Fibroblast of pulmonary artery (primary cell): ENCODE measurements around the gene ORC5.

Source experiments
- DNase-seq: peaks from one replicate; pipeline ENCODE4 v3.0.0-alpha.2; 2010; ENCODE audit warnings: low read depth
- H3K4me3 ChIP-seq: replicated peaks from 2 replicates; pipeline ENCODE4 v1.5.1; 2011; ENCODE audit warnings: low read depth, mild to moderate bottlenecking, control low read depth, low read length, moderate library complexity
- TF ChIP-seq, protein P1 (sequence below): IDR thresholded peaks from 2 replicates; pipeline ENCODE4 v1.5.1; 2011; ENCODE audit warnings: mild to moderate bottlenecking, control low read depth, low read length, inconsistent platforms; ENCODE audit errors: missing control alignments

The ORC5 gene

DNA sequence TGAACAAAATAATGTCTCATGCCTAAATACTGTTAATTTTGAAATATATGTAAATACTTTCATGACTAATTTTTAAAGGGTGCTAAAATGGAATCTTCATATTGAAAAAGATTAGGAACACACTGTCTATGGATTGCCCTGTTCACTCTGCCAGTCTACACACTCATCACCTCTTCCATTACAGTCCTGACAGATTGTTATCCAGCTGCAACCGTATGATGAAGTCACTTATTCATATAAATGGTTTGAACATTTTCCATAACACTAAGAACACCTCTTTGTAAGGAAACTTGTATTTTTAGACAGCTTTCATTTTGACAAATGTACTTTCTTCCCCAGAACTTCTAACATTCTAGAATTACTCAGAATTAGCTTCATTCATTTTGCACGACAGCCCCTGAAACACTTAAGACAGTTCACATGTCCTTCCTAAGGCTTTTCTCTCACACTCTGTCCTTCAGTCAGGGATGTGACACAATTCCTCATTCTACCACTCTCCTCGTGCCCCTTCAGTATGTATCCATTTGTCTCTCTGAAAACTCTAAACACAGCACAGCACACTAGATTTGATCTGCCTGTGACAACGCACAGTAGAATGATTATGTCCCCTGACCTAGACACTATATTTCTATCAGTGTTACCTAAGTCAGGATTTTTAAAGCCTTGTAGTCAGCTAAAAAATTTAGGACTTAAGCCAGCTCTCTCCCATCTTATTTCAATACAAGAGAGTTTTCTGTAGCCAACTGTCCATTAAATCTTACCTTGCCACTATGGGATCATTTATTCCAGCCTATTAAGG is 71.9 kb downstream of the ORC5 start:
- no peak for DNase-seq
- TF ChIP-seq, protein P1, sequence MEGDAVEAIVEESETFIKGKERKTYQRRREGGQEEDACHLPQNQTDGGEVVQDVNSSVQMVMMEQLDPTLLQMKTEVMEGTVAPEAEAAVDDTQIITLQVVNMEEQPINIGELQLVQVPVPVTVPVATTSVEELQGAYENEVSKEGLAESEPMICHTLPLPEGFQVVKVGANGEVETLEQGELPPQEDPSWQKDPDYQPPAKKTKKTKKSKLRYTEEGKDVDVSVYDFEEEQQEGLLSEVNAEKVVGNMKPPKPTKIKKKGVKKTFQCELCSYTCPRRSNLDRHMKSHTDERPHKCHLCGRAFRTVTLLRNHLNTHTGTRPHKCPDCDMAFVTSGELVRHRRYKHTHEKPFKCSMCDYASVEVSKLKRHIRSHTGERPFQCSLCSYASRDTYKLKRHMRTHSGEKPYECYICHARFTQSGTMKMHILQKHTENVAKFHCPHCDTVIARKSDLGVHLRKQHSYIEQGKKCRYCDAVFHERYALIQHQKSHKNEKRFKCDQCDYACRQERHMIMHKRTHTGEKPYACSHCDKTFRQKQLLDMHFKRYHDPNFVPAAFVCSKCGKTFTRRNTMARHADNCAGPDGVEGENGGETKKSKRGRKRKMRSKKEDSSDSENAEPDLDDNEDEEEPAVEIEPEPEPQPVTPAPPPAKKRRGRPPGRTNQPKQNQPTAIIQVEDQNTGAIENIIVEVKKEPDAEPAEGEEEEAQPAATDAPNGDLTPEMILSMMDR = no peak
- H3K4me3 ChIP-seq = no peak overlapping the region

DNA sequence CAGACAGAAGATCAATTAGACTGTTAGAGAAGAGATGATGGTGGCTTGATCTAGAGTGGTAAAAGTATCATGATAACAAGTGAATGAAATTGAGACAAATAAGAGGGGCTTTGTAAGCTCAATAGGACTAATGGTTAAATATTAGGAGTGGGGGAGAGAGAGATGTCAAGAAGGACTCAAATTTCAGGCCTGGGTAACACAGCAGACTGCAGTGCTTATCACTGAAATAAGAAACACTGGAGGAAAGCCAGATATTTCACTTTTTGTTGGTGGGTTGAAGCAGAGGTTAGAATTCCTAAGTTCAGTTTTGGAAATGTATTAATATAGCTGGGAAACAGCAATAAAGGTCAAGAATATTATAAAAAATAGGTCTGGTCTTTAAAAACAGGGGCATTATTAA is 74.6 kb downstream of the ORC5 start:
- H3K4me3 ChIP-seq = no peak overlapping the region
- TF ChIP-seq, protein P1 = no peak
- no peak for DNase-seq

DNA sequence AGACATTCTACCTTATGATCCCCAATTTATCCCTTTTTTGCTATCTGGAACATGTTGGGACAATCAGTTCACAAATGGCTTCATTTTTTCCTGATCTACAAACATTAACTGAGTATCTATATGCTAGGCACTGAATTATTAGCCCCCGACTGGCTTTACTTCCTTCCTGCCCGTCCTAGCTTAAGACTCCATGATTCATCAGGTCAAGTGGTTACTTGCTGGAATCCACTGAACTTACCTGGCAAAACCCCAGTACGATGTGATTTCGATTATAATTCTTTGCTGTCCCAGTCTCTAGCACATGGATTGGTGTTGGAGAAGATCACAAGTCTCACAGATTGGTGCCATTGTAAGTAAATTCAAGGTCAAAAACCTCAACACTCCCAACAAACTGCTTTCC is 77.1 kb downstream of the ORC5 start:
- DNase-seq = no peak
- TF ChIP-seq, protein P1 = no peak
- H3K4me3 ChIP-seq = no peak overlapping the region

DNA sequence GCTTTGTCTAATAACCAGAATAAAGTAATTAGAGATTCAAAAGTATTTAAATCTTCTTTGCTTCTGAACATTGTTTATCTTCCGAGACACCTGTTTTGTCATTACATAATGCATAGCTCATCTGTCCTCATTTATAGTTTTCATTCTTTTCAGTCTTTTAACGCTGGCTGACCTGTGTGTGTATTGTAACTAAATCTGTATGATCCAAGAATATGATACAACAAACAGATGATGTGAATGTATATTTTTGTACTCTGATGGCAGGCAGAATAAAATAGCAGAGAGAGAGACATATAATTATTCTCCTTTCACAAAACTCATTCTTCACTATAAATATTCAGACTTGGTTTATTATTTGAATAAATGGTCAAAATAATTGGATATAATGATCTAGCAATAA is 80.6 kb downstream of the ORC5 start:
- TF ChIP-seq, protein P1 = no peak
- H3K4me3 ChIP-seq = no peak overlapping the region
- no peak for DNase-seq

DNA sequence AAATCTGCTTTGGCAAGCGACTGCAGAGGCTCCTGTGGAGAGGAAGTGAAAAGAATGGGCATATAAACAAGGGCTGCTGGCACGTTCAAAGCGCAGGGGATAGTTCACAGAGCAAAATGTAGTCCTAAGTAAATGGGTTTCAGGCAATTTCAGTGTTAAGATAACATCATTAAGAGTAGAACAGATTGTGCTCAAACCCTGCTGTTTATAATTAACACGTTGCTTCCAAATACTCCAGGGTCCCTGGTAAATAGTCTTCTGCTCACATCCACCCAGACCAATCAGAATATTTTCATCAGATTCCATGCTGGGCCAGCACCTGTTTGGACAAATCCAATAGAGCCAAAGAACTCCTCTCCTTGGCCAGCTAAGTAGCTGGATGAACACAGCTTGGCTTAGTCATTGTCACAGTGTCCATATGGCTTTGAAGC is 81.4 kb downstream of the ORC5 start:
- no peak overlapping the region for H3K4me3 ChIP-seq
- TF ChIP-seq, protein P1 = no peak
- DNase-seq = no peak

DNA sequence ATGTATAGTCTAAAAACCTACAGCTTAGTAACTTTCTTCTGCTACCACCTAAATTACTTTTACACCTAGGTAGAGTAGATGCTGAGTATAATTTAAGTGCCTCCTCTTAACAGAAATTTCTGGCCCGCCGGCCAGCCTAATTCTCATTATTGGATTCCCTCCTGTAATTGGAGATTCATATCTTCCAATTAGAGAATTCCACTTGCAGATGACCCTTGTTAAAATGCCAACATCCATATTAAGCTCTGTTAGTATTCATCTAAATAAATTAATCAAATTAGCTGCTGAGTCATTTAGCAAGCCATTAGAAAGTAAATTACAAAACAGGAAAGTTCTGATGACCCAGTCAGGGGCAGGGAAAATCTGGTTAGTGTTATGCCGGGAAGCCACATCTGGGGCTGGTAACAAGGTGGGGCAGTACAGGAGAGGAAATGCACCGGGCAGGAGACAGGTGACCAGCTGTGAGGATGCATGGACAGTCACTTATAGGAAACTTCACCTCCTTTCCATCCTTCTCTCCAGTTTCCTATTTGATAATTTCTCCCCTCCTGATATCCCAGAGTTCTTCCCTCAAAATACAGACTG is 82.8 kb downstream of the ORC5 start:
- TF ChIP-seq, protein P1 = no peak
- no peak overlapping the region for H3K4me3 ChIP-seq
- DNase-seq = no peak

DNA sequence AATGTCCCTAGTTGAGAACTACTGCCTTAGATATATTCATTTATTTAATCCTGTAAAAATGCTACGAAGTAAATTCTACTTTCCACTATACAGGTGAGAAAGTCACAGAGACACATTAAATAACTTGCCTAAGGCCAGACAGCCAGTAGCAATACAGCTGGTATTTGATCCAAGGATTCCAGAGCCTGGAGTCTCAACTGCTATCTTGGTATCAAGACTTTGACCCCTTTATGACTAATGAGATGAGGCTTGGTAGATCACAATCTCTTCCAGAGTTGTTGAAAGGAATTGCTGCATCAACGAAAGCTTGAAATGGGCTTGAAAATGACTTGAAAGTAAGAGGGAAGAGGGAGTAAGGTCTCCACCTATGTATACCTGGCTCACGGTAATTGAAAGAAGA is 83.3 kb downstream of the ORC5 start:
- DNase-seq = no peak
- TF ChIP-seq, protein P1 = no peak
- H3K4me3 ChIP-seq = no peak overlapping the region
